Measurements from ENCODE around the gene PNMA6F.
"Not testable (repeated sequence)": the region's sequence is repeated elsewhere in the genome, so short reads cannot be mapped to it uniquely, and the experiment has no call there.

- TF ChIP-seq POLR2A, CTCF (IDR thresholded peaks at IDR 0.05): not testable (repeated sequence)
Observed at GRCh38 chrX:153320047-153320443, 1.5 kb downstream of the PNMA6F start.
